K562 (cell line): ENCODE measurements around the gene DCTN5. TPM values are rescaled to one million over a fixed set of nuclear protein-coding genes. Genes with fewer than 3 reads are reported as not detected.

Source experiments
- ETV5 ChIP-seq: sonication (generic); formaldehyde crosslinking; IDR thresholded peaks from 2 replicates; pipeline ENCODE4 v1.4.0; 2020; ENCODE audit warnings: low read depth, mild to moderate bottlenecking, missing genetic modification reagents
- MAFK ChIP-seq: IDR thresholded peaks from 2 replicates; pipeline ENCODE4 v1.6.1; 2011; ENCODE audit warnings: low read length, improper control_type of control experiment
- SAP30 ChIP-seq: fragments of 200-600 bp; sonication (generic); IDR thresholded peaks from 2 replicates; pipeline ENCODE4 v1.6.1; 2012; ENCODE audit warnings: borderline replicate concordance, low read depth, mild to moderate bottlenecking, moderate library complexity, low read length, control low read depth, inconsistent platforms; ENCODE audit not compliant: insufficient read depth, poor library complexity, severe bottlenecking
- polyA plus RNA-seq, 8 experiments: library from polyadenylated mRNA; depleted of rRNA in 4 of 8; stranded (reverse) in 5 of 8; unstranded in 3 of 8; fragments of >200 nt; fragmentation: Nextera tagmentation in 2 of 8; fragmentation: Illumina TruSeq in 1 of 8; extraction: Ambion mirVana in 2 of 8; extraction: Trizol in 1 of 8; gene quantifications; 2 replicates each; pipeline versions ENCODE4 v1.2.1 to v1.2.3, GENCODE V29; 2011 to 2014; ENCODE audit warnings: inconsistent platforms in 1 of 8, missing spikeins in 1 of 8
- total RNA-seq, 7 experiments: library from RNA; depleted of rRNA in 6 of 7; stranded (reverse); fragments of >200 nt in 6 of 7; fragmentation: Illumina TruSeq in 2 of 7; extraction: Trizol in 2 of 7; gene quantifications; 2 replicates each; pipeline versions ENCODE4 v1.2.1 to v1.2.3, GENCODE V29; 2011 to 2021; ENCODE audit warnings: low replicate concordance in 1 of 7
- TF ChIP-seq, protein P1 (sequence below): fragments of 450-650 bp; IDR thresholded peaks from 2 replicates; pipeline ENCODE4 v1.6.1; 2016; ENCODE audit warnings: mild to moderate bottlenecking, moderate library complexity
- TF ChIP-seq, protein P2 (sequence below): fragments of 250-450 bp; sonication (Bioruptor Pico); IDR thresholded peaks from 2 replicates; pipeline ENCODE4 v1.4.0; 2020; ENCODE audit warnings: mild to moderate bottlenecking, moderate library complexity

The DCTN5 gene
- total and polyA plus RNA-seq, 9 of the 15 experiments (the other 6 are each of a cell fraction or from before 2014, with no cell fraction given): 35.8 to 149 (median 75.9) TPM

DNA sequence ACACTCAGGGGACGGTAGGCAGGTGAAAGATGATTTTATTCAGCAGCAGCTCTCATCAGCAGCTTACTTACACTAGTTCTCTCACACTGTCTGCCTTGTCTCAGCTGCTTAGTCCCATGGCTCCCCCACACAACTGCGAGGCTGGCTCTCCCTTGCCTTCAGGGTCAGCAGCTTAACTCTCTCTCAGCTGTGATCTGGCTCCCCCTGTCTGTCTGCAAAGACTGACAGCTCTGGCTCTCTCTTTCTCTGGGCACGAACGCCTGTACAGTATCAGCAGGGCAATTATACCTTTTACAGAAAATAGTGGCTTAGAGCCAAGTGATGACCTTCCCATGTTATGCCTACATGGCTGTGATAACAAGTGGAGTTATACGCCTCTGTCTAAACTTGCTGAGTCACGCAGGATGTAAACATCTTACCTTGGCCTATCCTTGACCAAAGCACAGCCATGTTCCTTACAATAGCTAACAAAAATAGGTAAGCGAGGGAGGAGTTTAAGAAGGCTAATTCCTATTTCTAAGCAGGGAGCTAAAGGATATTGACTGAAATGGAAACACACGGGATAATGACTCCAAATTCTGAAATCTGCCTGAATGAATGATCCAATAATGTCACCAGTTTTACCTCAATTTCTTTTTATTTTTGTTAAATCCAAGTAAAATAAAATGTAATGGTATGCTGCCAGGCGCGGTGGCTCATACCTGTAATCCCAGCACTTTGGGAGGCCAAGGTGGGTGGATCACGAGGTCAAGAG, 44.1 kb upstream of the DCTN5 start (continued):
- TF ChIP-seq, protein P1, sequence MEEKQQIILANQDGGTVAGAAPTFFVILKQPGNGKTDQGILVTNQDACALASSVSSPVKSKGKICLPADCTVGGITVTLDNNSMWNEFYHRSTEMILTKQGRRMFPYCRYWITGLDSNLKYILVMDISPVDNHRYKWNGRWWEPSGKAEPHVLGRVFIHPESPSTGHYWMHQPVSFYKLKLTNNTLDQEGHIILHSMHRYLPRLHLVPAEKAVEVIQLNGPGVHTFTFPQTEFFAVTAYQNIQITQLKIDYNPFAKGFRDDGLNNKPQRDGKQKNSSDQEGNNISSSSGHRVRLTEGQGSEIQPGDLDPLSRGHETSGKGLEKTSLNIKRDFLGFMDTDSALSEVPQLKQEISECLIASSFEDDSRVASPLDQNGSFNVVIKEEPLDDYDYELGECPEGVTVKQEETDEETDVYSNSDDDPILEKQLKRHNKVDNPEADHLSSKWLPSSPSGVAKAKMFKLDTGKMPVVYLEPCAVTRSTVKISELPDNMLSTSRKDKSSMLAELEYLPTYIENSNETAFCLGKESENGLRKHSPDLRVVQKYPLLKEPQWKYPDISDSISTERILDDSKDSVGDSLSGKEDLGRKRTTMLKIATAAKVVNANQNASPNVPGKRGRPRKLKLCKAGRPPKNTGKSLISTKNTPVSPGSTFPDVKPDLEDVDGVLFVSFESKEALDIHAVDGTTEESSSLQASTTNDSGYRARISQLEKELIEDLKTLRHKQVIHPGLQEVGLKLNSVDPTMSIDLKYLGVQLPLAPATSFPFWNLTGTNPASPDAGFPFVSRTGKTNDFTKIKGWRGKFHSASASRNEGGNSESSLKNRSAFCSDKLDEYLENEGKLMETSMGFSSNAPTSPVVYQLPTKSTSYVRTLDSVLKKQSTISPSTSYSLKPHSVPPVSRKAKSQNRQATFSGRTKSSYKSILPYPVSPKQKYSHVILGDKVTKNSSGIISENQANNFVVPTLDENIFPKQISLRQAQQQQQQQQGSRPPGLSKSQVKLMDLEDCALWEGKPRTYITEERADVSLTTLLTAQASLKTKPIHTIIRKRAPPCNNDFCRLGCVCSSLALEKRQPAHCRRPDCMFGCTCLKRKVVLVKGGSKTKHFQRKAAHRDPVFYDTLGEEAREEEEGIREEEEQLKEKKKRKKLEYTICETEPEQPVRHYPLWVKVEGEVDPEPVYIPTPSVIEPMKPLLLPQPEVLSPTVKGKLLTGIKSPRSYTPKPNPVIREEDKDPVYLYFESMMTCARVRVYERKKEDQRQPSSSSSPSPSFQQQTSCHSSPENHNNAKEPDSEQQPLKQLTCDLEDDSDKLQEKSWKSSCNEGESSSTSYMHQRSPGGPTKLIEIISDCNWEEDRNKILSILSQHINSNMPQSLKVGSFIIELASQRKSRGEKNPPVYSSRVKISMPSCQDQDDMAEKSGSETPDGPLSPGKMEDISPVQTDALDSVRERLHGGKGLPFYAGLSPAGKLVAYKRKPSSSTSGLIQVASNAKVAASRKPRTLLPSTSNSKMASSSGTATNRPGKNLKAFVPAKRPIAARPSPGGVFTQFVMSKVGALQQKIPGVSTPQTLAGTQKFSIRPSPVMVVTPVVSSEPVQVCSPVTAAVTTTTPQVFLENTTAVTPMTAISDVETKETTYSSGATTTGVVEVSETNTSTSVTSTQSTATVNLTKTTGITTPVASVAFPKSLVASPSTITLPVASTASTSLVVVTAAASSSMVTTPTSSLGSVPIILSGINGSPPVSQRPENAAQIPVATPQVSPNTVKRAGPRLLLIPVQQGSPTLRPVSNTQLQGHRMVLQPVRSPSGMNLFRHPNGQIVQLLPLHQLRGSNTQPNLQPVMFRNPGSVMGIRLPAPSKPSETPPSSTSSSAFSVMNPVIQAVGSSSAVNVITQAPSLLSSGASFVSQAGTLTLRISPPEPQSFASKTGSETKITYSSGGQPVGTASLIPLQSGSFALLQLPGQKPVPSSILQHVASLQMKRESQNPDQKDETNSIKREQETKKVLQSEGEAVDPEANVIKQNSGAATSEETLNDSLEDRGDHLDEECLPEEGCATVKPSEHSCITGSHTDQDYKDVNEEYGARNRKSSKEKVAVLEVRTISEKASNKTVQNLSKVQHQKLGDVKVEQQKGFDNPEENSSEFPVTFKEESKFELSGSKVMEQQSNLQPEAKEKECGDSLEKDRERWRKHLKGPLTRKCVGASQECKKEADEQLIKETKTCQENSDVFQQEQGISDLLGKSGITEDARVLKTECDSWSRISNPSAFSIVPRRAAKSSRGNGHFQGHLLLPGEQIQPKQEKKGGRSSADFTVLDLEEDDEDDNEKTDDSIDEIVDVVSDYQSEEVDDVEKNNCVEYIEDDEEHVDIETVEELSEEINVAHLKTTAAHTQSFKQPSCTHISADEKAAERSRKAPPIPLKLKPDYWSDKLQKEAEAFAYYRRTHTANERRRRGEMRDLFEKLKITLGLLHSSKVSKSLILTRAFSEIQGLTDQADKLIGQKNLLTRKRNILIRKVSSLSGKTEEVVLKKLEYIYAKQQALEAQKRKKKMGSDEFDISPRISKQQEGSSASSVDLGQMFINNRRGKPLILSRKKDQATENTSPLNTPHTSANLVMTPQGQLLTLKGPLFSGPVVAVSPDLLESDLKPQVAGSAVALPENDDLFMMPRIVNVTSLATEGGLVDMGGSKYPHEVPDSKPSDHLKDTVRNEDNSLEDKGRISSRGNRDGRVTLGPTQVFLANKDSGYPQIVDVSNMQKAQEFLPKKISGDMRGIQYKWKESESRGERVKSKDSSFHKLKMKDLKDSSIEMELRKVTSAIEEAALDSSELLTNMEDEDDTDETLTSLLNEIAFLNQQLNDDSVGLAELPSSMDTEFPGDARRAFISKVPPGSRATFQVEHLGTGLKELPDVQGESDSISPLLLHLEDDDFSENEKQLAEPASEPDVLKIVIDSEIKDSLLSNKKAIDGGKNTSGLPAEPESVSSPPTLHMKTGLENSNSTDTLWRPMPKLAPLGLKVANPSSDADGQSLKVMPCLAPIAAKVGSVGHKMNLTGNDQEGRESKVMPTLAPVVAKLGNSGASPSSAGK: no peak
- 0 out of 2 replicates have a peak, but pooled peaks have one; percentile 67 for TF ChIP-seq ETV5 (CRISPR knock-in tag)
- TF ChIP-seq SAP30: peak; percentile 26
- TF ChIP-seq, protein P2, sequence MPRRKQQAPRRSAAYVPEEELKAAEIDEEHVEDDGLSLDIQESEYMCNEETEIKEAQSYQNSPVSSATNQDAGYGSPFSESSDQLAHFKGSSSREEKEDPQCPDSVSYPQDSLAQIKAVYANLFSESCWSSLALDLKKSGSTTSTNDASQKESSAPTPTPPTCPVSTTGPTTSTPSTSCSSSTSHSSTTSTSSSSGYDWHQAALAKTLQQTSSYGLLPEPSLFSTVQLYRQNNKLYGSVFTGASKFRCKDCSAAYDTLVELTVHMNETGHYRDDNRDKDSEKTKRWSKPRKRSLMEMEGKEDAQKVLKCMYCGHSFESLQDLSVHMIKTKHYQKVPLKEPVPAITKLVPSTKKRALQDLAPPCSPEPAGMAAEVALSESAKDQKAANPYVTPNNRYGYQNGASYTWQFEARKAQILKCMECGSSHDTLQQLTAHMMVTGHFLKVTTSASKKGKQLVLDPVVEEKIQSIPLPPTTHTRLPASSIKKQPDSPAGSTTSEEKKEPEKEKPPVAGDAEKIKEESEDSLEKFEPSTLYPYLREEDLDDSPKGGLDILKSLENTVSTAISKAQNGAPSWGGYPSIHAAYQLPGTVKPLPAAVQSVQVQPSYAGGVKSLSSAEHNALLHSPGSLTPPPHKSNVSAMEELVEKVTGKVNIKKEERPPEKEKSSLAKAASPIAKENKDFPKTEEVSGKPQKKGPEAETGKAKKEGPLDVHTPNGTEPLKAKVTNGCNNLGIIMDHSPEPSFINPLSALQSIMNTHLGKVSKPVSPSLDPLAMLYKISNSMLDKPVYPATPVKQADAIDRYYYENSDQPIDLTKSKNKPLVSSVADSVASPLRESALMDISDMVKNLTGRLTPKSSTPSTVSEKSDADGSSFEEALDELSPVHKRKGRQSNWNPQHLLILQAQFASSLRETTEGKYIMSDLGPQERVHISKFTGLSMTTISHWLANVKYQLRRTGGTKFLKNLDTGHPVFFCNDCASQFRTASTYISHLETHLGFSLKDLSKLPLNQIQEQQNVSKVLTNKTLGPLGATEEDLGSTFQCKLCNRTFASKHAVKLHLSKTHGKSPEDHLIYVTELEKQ (CRISPR knock-in tag): peak; percentile 97
- TF ChIP-seq MAFK: peak; percentile 94
